Measurements from ENCODE around the gene TOMM7. TPM values are rescaled to one million over a fixed set of nuclear protein-coding genes. Genes with fewer than 3 reads are reported as not detected.

TOMM7 gene
- total RNA-seq = 82.3 and 104 TPM in 2 replicates

DNA sequence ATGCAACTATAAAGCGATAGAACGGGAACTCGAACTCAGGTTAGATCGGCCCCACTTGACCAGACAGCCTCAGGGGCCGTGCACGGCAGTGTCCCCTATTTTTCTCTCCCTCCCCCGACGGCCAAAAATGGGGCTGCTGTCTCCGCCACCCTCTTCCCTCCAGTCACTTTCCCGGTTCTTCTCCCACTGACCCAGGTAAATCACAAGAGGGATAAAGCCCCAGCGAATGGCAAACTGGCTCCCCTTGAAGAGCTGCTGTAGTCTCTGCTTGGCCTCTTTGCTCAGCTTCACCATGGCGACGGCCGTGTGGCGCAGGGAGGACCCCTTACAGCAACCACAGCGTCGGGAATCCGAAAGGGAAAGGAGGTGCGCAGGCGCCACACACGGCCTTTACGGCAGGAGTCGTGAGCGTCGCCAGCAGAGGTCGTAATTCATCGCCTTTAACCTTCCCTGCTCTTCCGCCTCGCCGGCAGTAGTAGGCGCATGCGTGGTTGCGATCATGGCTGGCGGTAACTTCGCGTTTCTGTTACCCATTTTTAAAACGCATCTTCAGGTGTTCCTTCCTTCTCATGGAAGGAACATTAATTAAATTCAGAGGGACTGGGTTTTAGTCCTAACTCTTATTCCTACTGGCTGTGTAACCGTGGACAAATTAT, at the start of gene TOMM7:
TOMM7 (minus strand) TSS at position 364 of the 656 bp plus-strand sequence; CDS start at position 294, 70 bp downstream.
- DNase-seq (ENCODE audit: extremely low read depth, low read depth, low spot score) = peak; percentile 89

DNA sequence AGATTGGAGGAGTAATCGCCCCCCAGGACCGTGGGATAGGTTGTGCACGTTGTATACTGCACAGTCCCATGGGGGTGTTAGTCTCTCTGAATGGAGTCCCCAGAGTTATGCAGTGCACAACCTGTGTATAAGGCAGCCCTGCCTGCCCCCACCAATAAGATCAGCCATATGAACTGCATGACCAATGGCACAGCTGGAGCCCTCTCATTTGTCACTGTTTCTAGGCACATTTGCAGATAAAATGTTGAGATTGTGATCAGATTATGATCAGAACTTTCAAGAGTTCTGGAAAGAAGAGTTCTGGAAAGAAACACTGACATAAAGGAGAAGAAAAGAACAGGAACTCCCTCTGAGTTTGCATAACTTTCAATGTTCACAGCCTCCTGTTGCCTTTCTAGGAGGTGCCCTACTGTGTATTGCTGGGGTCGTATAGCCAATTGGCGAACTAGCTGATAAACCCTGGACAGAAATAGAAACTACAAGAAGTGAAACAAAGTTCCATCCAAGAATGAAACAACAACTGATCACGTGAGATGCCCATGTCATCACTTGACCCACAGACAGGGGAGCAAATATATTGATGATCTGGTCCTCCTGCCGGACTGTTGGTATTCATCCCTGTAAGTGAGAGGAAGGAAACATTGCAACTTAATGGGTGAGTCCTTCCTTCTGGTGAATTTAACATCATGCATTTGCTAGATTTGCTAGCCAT, 49.6 kb upstream of the TOMM7 start:
- DNase-seq (ENCODE audit: extremely low read depth, low read depth, low spot score) = no peak

DNA sequence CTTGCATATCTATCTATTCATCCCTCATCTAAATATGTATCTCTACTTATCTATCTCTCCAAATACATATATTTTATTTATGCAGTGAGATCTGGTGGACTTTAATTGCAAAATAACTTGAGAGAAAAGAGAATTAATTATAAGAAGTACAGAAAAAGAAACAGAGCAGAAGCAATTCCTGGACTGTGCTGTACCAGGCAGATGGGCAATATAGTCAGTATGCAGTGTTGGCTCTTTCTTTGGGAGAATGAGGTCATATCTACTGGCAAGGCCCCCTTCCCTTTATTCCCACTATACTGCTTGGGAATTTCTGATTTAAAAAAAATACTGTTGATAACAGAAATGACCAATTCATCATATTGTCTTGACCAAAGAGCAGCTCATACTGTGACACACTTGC, 49.0 kb upstream of the TOMM7 start:
- no peak for DNase-seq (ENCODE audit: extremely low read depth, low read depth, low spot score)

DNA sequence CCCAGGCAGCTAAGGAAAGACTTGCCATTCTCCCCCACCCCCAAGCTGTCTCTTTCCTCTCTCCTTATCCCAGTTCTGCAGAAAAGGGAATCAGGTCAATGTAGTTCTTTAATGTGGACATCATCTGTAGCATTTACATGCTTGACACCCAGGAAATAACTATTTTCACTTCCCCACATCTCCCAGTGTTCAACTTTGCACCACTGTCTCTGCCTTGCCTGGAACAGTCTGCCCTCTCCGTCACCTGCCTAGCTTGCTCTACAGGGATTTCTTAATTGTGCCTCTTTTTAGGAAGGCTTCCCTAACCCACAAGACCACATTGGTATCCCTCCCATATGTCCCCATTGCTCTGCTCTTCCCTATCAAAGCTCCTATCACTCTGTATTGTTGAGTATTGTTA, 45.9 kb upstream of the TOMM7 start:
- DNase-seq (ENCODE audit: extremely low read depth, low read depth, low spot score) = no peak

DNA sequence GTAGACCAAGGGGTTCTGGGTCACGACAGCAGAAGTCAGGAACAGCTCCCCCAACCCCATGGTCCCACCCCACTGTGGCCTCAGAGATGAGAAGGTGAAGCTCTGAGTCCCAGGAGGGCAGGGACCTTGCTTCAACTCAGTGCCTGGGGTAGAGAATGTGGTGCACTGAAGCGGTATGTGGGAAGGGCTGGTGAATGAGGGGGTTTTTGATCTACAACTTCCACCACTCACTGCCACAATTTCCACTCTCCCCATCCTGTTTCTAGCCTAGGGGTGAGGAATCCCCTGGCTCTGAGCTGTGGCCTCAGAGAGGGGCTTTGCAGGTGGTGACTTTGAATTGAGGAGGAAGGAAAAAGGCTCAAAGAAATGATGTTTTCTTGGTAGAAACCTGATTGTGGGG, 44.9 kb upstream of the TOMM7 start:
- no peak for DNase-seq (ENCODE audit: extremely low read depth, low read depth, low spot score)

DNA sequence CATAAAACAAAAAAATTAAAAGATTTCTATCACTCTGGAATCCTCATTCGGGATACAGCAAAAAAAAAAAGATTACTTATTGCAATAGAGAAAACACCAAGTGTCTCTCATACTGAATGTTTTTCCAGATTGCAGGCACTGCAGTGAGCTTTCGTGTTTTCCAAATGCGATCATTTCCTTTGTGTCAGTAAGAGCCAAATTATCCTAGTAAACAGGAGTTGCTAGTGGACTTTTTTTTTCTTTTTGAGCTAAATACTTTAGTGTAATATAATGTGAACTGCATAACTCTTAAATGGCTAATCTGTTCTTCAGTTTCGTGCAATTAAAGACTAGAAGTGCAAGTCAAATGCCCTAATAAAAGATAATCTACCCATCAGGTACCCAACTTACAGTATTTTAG, 44.4 kb upstream of the TOMM7 start:
- DNase-seq (ENCODE audit: extremely low read depth, low read depth, low spot score) = no peak

DNA sequence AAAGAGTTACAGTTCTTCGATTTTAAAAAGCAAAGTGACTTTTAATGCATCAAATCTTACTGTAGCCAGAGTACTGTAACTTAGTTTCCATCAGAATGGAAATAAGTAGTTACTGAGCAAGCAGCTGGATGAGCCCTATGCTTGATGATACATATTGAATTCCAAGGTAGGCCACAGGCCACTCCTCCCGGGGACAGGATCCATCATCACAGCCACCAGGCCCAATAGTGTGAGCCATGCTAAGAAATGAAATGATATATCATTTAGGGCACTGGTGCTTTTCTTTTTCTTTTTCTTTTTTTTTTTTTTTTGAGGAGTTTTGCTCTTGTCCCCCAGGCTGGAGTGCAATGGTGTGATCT, 42.9 kb upstream of the TOMM7 start:
- DNase-seq (ENCODE audit: extremely low read depth, low read depth, low spot score) = no peak

DNA sequence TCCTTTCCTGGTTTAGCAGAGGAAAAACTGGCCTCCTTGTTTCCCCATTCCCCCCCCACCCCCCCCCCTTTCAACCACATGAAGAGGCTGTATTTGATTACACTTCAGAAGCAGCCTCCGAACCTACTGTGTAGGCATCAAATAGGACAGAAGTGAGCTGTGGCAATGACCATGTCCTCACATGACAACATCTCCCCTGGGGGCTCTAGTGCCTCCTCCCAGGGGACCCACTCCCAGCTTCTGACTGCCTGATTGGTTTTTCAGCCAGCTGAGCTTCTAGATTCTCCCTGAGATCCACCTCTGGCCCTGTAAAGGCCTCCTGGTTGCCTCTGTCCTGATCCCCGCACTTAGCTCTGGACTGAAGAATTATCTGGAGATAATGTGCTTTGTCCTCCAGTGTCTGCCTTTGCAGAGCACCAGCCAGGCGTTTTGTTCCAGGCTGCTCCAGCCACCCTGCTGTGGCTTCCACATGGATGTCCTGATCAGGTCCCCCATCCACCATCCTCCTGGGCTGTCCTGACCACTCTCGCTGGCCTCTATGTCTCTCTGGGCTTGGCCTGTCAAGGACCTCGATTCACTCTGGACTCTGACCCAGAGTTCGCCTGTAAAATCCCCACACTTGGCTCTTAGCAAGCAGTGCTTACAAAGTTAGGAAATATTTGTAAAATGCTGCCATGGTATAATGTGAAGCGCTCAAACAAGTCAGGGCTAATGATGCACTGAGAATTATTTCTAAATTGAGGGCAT, 42.4 kb upstream of the TOMM7 start:
- no peak for DNase-seq (ENCODE audit: extremely low read depth, low read depth, low spot score)

DNA sequence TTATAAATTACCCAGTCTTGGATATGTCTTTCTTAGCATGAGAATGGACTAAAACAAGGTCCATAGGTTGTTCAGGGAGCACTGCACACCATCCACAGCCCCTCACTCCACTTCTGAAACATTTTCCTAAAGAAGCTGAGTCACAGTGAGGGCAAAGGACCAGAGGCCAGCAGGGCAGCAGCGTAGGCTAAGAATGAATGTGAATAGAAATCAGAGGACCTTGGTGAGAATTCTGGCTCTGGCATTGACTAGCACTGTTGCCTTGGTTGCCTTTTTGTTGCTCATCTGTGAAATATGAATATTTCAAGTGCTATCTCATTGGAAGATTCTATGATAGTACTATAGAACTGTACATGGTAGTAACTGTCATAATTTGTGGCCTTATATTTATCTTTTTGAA, 41.7 kb upstream of the TOMM7 start:
- no peak for DNase-seq (ENCODE audit: extremely low read depth, low read depth, low spot score)

DNA sequence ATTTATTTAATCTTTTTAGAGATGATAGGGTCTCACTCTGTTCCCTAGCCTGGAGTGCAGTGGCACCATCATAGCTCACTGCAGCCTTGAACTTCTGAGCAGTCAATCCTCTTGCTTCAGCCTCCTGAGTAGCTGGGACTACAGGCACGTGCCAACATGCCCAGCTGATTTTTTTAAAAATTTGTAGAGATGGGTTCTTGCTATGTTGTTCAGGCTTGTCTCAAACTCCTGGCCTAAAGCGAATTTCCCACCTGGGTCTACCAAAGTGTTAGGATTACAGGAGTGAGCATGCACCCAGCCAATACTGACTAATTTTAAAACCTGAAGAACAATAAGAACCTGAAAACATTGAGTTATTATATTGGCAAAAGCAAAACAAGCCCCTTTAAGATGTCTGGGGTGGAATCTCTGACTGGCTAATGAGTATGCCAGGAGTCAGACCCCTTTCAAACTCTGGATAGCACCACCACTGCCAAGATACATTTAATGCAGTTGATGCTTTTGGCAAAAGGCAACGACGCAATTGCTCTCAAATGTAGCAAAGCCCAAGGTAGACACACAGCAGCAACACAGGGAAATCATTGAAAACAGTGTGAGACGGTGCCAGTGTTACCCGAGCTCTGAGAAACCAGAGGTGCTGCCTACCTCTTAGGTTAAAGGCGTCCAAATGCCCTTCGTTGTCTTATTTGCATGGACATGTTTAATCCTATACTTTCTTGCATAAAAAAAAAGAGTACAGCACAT, 40.7 kb upstream of the TOMM7 start:
- no peak for DNase-seq (ENCODE audit: extremely low read depth, low read depth, low spot score)

DNA sequence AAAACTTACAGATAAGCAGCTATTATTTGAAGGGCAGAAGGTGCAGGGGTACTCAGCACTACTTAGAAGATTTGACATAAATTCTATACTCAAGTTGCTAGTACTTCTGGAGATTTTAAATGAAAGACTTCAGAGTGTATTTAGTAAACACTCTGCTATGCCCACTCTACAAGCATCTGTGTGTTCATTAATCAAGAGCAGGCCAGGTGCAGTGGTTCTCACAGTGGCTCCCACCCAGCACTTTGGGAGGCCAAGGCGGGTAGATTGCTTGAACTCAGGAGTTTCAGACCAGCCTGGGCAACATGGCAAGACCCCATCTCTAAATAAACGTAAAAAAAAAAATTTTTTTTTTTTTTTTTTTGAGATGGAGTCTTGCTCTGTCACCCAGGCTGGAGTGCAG, 38.9 kb upstream of the TOMM7 start:
- no peak for DNase-seq (ENCODE audit: extremely low read depth, low read depth, low spot score)

DNA sequence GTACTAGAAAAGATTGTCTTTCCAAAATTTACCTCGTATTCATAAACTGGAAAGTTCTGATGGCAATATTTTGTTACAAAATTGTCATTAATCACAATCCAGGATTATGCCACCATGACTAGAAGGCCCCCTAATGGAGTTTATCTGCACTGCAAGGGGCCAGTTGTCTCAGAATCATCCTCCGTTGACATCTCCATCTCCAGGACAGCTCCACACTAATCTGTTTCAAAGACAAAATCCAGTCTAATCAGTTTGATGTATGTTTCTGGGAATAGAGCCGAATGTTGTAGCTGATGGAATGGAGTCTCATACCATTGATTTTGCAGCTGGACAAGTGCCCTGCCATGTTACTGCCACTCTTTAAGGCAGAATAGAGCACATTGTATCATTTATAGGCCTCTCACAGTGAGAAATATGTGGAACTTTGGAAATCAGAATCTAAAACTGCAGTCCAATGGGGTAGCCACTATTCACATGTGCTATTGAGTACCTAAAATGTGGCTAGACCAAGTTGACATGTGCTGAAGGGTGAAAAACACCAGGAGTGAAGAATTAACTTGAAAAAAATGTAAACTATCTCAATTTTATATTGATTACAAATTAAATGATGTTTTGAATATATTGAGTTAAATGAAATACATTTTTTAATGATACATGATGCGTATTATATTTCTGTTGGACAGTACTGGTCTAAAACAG, 38.3 kb upstream of the TOMM7 start:
- DNase-seq (ENCODE audit: extremely low read depth, low read depth, low spot score) = no peak

DNA sequence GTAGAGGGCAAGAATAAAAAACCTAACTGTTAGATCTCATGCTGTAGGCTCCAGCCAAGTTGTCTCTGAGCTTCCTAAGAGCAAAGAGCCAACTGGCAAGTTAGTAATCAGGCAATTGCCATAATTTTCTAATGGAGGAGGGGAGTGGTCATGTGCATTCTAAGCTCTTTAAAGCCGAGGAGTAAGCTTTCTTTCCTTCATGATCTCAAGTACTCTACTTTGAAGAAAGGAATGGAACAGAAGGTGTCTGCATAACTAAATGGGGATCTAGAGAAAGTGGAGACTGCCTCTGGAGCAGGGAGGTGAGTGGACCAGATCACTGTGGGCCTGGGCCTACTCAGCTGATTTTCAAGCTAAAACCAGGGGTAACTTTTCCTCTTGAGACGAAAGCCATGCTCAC, 37.7 kb upstream of the TOMM7 start:
- DNase-seq (ENCODE audit: extremely low read depth, low read depth, low spot score) = no peak

DNA sequence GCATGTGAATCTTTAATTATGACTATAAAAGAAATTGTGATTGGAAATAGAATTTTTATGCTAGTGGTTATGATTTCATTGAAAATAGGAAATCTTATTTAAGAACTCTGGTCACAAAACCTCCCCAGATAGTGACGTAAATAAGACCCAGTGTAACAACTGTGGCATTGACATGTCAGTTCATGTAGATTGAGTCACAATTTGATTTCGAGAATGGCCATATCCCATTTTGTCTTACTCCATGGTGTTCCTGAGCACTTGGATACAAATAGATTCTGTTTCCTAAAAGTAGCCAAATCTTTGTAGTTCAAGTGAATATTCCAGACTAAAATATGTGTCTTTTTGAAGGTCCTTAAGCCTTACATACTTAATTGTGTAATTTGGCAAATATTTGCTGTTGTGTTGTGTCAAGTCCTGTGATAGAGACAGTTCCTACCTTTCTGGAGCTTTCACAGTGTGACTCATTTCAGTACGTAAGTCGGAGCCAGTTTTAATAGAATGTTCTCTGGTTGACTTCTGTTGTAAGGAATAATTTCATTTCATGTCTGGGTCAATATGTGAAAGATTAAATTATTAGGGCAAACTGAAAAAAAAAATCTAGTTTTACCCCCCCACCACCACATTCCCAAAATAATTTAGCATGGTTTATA, 37.1 kb upstream of the TOMM7 start:
- no peak for DNase-seq (ENCODE audit: extremely low read depth, low read depth, low spot score)

DNA sequence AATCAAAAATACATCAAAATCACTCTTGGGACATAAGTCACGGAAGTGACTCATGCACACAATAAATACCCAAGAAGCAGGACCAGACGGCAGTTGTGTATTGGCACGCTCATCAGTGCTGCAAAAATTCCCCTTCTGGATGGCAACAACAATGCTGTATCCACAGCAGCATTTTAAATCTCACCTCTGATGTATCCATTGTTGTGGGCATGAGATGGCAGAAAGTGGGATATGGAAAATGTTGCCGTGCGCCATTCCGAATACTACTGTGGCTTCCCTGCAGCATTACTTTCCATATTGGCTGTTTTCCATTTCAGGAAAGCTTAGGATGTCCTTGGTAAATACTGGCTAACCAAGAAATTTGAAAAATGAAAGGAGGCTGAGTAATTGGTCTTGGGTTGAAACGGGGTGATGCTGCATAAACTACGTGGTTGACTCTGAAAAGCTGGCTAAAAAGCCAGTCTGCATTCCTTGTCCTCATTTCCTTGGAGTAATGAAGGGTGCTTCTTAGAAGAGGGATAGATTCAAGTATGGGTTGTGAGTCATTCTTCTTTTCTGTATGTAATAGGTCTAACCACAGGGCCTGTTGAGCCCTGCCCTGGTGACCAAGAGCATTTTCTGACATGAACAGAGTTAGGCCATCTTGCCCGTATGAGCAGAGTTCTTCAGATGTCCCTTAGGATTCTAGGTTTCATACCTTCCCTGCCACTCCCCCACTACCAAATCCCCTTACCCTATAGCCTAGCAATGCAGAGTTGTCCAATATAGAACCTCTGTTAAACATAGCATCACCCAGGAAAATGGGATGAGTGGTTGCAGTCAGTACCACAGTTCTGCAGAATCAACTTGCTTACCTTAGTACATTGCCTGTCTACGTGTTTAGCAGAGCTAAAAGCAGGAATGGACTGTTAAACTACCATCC, 36.3 kb upstream of the TOMM7 start:
- peak; percentile 88 for DNase-seq (ENCODE audit: extremely low read depth, low read depth, low spot score)

DNA sequence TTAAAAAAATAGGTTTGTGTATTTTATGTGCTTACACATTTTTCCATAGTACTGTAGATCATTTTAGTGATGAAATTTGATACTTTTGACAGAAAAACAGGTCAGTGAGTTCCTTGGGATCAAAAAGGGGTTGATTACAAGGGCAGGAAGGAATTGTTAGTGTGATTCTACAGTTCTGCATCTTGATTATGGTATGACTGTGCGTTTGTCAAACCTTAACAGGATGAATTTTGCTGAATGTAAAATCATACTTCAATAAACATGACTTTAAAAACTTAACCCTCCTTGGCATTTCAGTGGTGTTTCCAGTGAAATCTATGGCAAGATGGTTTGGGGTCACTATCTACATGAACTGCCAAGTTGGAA, 35.6 kb upstream of the TOMM7 start:
- DNase-seq (ENCODE audit: extremely low read depth, low read depth, low spot score) = no peak

DNA sequence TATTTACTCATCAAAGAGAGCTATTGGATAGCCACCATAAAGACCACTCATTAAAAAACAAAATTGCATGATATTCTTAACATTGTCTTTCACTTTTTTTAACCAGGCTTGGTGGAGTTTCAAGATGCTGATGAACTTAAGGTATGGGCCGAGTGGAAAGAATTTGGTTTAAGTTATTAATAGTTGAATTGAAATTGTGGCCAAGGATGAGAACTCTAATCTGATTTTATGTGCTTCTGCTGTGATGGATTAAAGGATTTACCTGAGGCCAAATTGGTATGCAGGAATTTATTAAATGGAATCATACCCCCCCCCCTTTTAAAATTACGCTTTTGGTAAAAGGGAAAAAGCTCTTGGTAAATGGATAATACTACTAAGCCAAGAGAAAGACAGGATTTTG, 33.8 kb upstream of the TOMM7 start:
- no peak for DNase-seq (ENCODE audit: extremely low read depth, low read depth, low spot score)

DNA sequence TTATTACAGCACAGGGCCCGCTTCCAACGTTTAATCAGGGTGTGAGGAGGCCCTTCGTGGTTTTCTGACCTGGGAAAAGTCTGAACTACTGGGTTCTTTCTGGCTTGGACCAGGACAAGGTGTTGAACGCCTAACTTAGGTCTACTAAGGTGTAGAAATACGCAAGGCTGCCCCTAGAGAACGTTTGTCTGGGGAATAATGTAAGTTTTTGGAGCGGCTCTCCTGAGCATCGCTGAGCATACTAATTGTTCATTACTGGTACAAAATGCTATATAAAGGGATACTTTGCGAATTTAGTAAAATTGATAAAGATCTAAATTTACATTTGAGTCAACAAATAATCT, 32.4 kb upstream of the TOMM7 start:
- no peak for DNase-seq (ENCODE audit: extremely low read depth, low read depth, low spot score)

Data from glomerular endothelial cell (primary cell).